ENCODE results near the gene RHOB.

Gene RHOB

DNA sequence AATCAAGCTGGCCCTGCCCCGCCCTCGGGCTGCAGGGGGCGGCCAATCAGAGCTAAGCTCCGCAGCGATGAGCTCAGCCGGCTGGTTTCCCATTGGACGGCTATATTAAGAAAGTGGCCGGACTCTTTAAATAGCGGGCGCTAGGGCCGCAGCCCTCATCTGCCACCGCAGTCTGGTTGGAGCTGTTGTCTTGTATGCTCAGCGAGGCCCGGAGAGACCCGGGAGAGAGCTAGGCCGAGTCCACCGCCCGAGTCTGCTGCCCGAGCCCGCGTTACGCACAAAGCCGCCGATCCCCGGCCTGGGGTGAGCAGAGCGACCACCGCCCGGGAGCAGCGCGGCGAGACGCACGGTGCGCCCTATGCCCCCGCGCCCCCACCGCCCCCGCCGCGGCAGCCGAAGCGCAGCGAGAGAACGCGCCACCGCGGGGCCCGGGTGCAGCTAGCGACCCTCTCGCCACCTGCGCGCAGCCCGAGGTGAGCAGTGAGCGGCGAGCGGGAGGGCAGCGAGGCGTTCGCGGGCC, at the start of gene RHOB:
RHOB (plus strand) TSS at position 158 of the 520 bp plus-strand sequence. CDS start 392 bp downstream, outside the sequence.
- H3K4me1 Mint-ChIP-seq (ENCODE audit: low read depth) = peaks cover 13% of the 10 kb centered on the region
- H3K27me3 Mint-ChIP-seq = peaks cover 19% of the 10 kb centered on the region

DNA sequence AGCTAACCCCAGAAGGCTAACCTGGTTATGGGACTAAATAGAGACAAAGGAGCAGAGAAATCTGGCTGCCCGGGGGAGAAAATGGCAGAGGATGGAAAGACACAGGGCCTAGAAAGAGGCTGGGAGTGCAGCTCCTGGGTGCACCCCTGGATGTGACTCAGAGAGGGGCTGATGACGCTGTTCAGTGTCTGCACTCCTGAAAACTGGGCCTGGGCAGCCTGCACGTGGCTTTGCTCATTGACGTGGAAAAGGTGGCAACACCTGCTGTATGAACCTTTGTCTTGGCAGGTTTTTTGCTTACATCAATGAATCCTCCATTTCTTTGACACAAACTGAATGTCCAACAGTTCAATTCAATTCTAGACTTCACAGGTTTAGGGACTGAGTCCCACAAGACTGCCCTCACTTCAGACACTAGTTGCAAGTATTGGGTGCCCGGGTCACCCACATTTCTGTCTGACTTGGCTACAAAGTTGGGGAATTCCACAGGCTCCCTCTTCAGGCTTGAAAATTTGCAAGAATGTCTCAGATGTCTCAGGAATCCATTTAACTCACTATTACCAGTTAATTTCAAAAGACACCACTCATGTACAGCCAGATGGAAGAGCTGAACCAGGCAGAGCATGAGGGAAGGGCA, 48.9 kb upstream of the RHOB start:
- Mint-ChIP-seq H3K4me1 (ENCODE audit: low read depth) (no peaks in the 10 kb centered on the region), H3K27ac (no peak overlapping the region), H3K27me3 (no peaks in the 10 kb centered on the region), H3K9me3 (no peaks in the 10 kb centered on the region), H3K4me3 (no peak overlapping the region), H3K36me3 (ENCODE audit: low read depth) (no peaks in the 10 kb centered on the region)

More for the DNA sequence above, at the start of gene RHOB:
- Mint-ChIP-seq H3K27ac (peak within 1 kb of the TSS; percentile 79), H3K9me3 (no peaks in the 10 kb centered on the region), H3K36me3 (ENCODE audit: low read depth) (peaks cover 3% of the 10 kb centered on the region), H3K4me3 (peak within 1 kb of the TSS; percentile 83)

DNA sequence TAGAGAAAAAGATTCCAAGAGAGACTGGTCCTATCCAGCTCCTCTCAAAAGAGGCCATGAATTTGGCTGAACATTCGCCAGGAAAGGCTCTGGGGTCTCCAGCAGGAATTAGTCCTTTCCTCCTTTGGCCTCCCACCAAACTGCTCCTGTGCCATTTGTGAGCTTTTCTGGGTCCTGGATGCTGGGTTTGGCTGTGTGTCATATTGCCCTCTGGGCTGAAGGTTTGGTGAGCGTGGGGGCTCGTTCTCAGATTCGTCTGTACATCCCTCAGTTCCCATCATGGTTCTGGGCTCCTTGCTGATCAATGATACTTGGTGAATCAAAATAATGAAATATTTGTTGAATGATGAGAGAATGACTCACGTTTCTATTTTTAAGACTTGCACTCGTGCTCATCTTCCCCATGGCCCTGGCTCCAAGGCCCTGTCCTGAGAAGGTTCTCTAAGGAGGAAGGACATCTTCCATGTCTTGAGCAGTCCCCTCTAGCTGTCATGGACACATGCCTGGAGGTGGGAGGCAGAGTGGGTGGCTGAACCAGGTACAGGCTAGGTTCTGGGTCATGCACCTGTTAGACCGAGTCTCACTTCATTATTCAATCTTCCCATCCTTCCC, 47.8 kb upstream of the RHOB start:
- Mint-ChIP-seq H3K4me3 (no peak overlapping the region), H3K27me3 (no peaks in the 10 kb centered on the region), H3K4me1 (ENCODE audit: low read depth) (no peaks in the 10 kb centered on the region), H3K27ac (no peak overlapping the region), H3K36me3 (ENCODE audit: low read depth) (no peaks in the 10 kb centered on the region), H3K9me3 (no peaks in the 10 kb centered on the region)

DNA sequence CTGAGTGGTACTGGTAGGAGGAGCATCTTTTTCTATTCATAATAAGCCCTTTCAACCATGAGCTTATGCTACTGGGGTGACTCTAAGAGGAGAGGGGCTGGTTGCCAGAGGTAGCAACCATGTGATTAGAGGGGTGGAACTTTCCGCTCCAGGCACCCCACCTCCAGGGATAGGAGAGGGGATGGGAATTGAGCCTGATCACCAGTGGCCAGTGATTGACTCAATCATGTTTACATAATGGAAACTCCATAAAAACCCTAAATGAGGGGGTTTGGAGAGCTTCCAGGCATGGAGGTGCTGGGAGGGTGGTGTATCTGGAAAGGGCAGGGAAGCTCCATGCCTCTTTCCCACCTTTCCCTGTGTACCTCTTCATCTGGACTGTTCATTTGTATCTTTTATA, 46.6 kb upstream of the RHOB start:
- Mint-ChIP-seq H3K9me3 (no peaks in the 10 kb centered on the region), H3K4me1 (ENCODE audit: low read depth) (no peaks in the 10 kb centered on the region)

DNA sequence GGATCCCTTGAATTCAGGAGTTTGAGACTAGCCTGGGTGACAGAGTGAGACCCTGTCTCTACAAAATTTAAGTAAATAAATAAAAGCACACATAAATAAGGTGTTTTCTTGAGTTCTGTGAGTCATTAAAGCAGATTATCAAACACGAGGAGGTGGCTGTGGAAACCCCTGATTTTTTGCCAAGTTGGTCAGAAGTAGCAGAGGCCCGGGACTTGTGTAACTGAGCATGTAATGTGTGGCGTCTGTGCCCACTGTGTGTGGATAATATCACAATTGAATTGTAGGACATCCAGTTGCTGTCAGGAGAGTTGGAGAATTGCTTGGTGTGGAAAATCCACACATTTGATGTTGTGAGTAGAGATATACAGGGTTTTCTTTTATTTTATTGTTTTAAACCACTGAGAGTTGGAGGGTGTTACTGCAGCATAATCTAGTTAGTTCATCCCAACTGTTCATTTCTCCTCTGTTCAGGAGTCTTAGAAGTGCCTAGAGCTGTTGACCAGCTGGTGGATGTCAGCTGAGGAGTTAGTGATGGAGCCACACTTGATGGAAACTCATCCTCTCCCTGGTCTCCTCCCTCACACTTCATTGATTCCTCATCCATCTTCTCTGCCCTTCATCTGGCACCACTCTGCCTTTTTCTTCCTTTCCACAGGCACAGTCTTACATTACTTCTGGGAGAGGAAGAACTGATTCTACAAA, 45.9 kb upstream of the RHOB start:
- Mint-ChIP-seq H3K4me3 (no peak overlapping the region), H3K27ac (no peak overlapping the region), H3K27me3 (no peaks in the 10 kb centered on the region), H3K9me3 (no peaks in the 10 kb centered on the region), H3K4me1 (ENCODE audit: low read depth) (no peaks in the 10 kb centered on the region), H3K36me3 (ENCODE audit: low read depth) (no peaks in the 10 kb centered on the region)

More for the DNA sequence above, 46.6 kb upstream of the RHOB start:
- Mint-ChIP-seq H3K4me3 (no peak overlapping the region), H3K27ac (no peak overlapping the region), H3K27me3 (no peaks in the 10 kb centered on the region), H3K36me3 (ENCODE audit: low read depth) (no peaks in the 10 kb centered on the region)

DNA sequence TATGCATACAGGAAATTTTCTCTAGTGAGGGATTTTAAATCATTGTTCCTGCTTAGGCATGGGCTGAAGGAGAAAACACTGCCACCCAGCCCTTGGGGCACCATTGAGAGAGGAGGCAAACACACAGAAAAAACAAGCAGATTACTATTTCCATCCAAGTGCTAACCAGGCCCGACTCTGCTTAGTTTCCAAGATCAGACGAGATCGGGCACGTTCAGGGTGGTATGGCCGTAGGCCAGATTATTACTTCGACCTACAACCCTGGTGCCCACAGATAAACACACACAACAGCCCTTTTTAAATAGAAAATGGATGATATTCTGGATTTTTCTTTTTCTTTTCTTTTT, 45.4 kb upstream of the RHOB start:
- no peaks in the 10 kb centered on the region for H3K4me1 Mint-ChIP-seq (ENCODE audit: low read depth)
- H3K27me3 Mint-ChIP-seq = no peaks in the 10 kb centered on the region
- no peak overlapping the region for H3K4me3 Mint-ChIP-seq
- H3K36me3 Mint-ChIP-seq (ENCODE audit: low read depth) = no peaks in the 10 kb centered on the region
- H3K9me3 Mint-ChIP-seq = no peaks in the 10 kb centered on the region
- H3K27ac Mint-ChIP-seq = no peak overlapping the region

DNA sequence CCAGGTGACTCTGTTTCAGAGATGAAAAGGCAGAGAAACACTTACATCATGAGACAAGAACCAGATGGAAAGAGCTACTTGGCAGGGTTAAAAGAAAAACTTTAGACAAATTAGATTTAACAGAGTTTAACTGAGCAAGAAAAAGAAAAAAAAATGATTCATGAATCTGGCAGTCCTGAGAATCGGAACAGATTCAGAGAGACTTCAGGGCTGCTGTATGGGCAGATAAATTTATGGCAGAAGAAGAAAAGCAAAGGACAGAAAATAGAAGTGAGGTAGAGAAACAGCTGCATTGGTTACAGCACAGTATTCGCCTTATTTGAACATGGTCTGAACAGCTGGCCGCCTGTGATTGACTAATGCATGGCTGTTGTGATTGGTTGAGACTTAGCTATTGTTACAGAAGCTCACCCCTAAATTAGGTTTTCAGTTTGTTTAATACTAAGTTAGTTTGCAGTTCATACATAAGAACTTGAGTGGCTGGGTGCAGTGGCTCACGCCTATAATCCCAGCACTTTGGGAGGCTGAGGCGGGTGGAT, 43.0 kb upstream of the RHOB start:
- Mint-ChIP-seq H3K27me3 (peaks cover 8% of the 10 kb centered on the region), H3K4me1 (ENCODE audit: low read depth) (no peaks in the 10 kb centered on the region), H3K4me3 (no peak overlapping the region), H3K9me3 (peaks cover 11% of the 10 kb centered on the region), H3K27ac (no peak overlapping the region), H3K36me3 (ENCODE audit: low read depth) (peaks cover 3% of the 10 kb centered on the region)

DNA sequence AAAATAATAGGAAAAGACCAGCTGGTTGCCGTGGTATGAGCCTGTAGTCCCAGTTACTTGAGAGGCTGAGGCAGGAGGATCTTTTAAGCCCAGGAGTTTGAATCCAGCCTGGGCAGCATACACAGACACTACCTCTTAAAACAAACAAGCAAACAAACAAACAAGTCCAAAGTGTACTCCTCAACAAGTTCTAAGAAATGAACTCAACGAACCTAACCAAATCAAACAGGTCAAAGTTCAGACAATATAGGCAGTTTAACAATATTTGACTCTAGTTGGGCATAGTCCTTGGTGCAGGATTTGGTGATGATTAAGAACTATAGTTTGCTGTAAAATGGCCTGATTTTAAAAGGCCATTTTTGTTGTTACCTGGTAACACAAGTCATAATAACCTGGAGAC, 41.9 kb upstream of the RHOB start:
- Mint-ChIP-seq H3K4me3 (no peak overlapping the region), H3K4me1 (ENCODE audit: low read depth) (no peaks in the 10 kb centered on the region), H3K9me3 (peaks cover 22% of the 10 kb centered on the region), H3K36me3 (ENCODE audit: low read depth) (peaks cover 13% of the 10 kb centered on the region), H3K27me3 (peaks cover 8% of the 10 kb centered on the region), H3K27ac (no peak overlapping the region)

DNA sequence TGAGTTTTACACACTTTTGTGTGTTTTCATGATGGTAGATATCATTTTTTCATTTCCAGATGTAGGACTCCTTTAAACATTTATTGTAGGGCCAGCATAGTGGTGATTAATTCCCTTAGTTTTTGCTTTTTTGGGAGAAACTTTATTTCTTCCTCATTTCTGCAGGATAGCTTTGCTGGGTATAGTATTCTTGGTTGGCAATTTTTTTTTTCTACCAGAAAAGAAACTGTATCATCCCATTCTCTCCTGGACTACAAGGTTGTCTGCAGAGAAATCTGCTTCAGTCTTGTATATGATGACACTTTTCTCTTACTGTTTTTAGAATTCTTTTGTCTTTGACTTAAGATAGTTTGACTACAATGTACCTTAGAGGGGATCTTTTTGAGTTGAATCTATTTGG, 37.8 kb upstream of the RHOB start:
- Mint-ChIP-seq H3K27ac (no peak overlapping the region), H3K27me3 (peaks cover 8% of the 10 kb centered on the region), H3K4me1 (ENCODE audit: low read depth) (no peaks in the 10 kb centered on the region), H3K4me3 (no peak overlapping the region), H3K9me3 (peaks cover 24% of the 10 kb centered on the region), H3K36me3 (ENCODE audit: low read depth) (peaks cover 15% of the 10 kb centered on the region)

DNA sequence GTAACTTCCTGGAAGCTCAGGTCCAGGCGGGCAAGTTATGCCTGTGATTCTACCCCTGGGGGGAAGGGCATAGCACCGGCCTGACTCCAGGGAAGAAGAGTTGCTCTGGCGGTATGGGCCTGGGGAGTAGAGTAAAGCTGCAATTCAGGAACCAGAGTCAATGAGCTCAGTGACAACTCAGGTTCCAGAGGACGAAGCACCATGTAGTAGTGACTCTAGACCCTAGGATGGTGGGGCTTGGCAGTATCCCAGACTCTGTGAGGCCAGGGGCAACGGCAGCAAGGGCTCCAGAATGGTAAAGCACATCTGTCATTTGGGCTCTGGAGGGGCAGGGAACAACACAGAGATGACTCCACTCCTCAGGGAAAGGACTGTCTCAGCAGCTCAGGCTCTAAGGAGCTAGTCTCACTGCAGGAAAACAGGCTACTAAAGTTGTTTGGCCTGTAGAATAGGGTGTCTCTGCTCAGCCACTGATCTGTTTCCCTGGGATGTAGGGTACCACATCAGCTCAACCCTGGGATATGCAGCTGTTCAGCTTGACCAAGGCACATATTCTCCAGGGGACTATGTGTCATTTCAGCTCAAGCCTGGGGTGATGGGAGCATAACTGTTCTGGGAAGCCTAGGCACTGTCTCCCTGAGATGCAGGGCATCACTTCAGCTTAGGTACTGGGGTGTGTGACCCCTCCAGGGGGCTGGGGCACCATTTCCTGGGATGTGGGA, 36.2 kb upstream of the RHOB start:
- Mint-ChIP-seq H3K27ac (no peak overlapping the region), H3K27me3 (peaks cover 8% of the 10 kb centered on the region), H3K36me3 (ENCODE audit: low read depth) (peaks cover 15% of the 10 kb centered on the region), H3K4me3 (no peak overlapping the region), H3K4me1 (ENCODE audit: low read depth) (no peaks in the 10 kb centered on the region), H3K9me3 (peaks cover 24% of the 10 kb centered on the region)

DNA sequence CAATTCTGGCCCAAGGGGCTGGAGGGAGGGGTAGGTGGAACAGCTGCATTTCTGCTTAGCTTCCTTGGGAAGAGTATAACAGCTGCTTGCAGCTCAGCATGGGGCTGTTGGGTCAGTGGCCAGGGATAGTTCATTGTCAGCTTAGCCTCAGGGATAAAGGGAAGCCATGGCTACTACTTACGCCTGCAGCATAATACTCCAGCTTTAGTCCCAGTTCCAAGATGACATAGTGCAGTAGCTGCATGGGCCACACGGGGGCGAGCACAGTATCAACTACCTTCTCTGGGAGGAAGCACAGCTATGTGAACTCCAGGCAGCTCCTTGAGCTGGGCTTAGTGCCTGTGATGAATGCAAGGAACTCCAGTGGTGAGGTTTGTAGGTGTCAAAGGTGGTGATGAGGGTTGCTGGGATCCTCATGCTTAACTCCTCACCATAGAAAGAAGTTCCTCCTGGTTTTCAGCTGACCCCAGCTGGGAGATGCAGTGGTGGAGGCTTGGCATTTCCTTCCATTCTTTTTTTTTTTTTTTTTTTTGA, 35.4 kb upstream of the RHOB start:
- Mint-ChIP-seq H3K36me3 (ENCODE audit: low read depth) (peaks cover 15% of the 10 kb centered on the region), H3K4me1 (ENCODE audit: low read depth) (no peaks in the 10 kb centered on the region), H3K9me3 (peaks cover 24% of the 10 kb centered on the region), H3K27ac (no peak overlapping the region), H3K27me3 (peaks cover 8% of the 10 kb centered on the region), H3K4me3 (no peak overlapping the region)

DNA sequence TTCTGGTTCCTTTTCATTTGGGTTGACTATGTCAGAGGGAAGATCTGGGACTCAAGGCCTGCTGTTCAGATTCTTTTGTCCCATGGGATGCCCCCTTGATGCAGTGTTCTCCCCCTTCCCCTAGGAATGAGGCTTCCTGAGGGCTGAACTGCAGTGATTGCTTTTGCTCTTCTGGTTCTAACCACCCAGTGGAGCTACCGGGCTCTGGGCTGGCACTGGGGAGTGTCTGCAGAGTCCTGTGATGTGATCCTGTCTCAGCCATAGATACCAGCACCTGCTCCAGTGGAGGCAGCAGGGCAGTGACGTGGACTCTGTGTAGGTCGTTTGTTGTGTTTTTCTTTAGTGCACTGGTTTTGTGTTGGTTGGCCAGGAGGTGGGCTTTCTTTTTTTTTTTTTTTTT, 32.1 kb upstream of the RHOB start:
- no peak overlapping the region for H3K27ac Mint-ChIP-seq
- no peak overlapping the region for H3K4me3 Mint-ChIP-seq
- peaks cover 3% of the 10 kb centered on the region for H3K27me3 Mint-ChIP-seq
- peaks cover 3% of the 10 kb centered on the region for H3K9me3 Mint-ChIP-seq
- peaks cover 3% of the 10 kb centered on the region for H3K36me3 Mint-ChIP-seq (ENCODE audit: low read depth)
- no peaks in the 10 kb centered on the region for H3K4me1 Mint-ChIP-seq (ENCODE audit: low read depth)

DNA sequence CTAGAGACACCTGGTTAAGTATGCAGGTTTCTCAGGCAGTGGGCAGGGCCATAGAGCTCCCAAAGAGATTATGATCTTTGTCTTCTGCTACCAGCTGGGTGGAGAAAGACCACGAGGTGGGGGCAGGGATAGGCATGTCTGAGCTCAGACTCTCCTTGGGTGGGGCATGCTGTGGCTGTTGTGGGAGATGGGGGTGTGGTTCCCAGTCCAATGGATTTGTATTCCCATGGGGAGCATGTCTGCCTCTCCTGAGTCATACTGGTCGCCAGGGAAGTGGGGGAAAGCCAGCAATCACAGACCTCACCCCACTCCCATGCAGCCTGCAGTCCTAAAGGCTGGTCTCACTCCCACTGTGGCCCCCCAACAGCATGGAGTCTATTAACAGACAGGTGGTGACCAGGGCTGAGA, 31.4 kb upstream of the RHOB start:
- no peaks in the 10 kb centered on the region for H3K36me3 Mint-ChIP-seq (ENCODE audit: low read depth)
- H3K9me3 Mint-ChIP-seq = no peaks in the 10 kb centered on the region
- H3K27me3 Mint-ChIP-seq = peaks cover 3% of the 10 kb centered on the region
- H3K27ac Mint-ChIP-seq = no peak overlapping the region
- no peak overlapping the region for H3K4me3 Mint-ChIP-seq
- H3K4me1 Mint-ChIP-seq (ENCODE audit: low read depth) = no peaks in the 10 kb centered on the region

DNA sequence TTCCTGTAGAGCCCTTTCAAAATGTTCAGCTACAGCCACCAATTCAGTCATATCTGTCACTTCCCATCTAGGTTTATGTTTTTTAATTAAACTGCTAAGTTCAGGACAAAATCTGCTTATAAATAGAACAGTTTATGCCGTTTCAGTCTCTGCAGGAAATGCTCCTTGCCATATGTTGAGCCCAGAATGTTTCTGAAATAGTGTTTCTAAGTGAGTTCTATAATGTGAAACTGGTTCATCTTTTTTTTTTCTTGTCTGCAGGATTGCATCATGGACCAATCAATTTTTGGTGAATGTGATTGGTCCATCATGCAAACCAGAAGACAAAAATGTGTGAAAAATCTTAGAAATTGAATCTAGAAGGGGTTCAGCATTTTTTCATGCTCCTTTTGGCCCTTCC, 30.2 kb upstream of the RHOB start:
- no peak overlapping the region for H3K4me3 Mint-ChIP-seq
- no peaks in the 10 kb centered on the region for H3K9me3 Mint-ChIP-seq
- peaks cover 3% of the 10 kb centered on the region for H3K27me3 Mint-ChIP-seq
- no peaks in the 10 kb centered on the region for H3K36me3 Mint-ChIP-seq (ENCODE audit: low read depth)
- no peaks in the 10 kb centered on the region for H3K4me1 Mint-ChIP-seq (ENCODE audit: low read depth)
- no peak overlapping the region for H3K27ac Mint-ChIP-seq
